Right atrium auricular region (tissue), 2 donors: Measurements from ENCODE around the gene TUBB4B. TPM values are rescaled to one million over a fixed set of nuclear protein-coding genes. Genes with fewer than 3 reads are reported as not detected.
A peak's percentile ranks its signal among the peaks of the same experiment; 100 is the strongest.

Experiments
- DNase-seq: peaks from one replicate; pipeline ENCODE4 v3.0.0-alpha.2; 2019; ENCODE audit warnings: low spot score
- H3K27ac ChIP-seq, 2 donors: fragments of 200-600 bp; sonication (generic); 1 replicate in 1 of 2; 2 replicates in 1 of 2; pipeline ENCODE4 v1.5.1; 2016 to 2019
- H3K27me3 ChIP-seq, 2 donors: fragments of 200-600 bp; sonication (generic); one replicate each; pipeline versions ENCODE4 v1.5.1 to v1.6.0; 2017 to 2019
- H3K36me3 ChIP-seq: fragments of 200-600 bp; sonication (generic); one replicate; pipeline ENCODE4 v1.5.1; 2016
- H3K4me1 ChIP-seq, 2 donors: fragments of 200-600 bp; sonication (generic); one replicate each; pipeline versions ENCODE4 v1.5.1 to v1.6.0; 2017 to 2019
- H3K4me3 ChIP-seq, 2 donors: fragments of 200-600 bp; sonication (generic); 1 replicate in 1 of 2; 2 replicates in 1 of 2; pipeline ENCODE4 v1.5.1; 2017 to 2019; ENCODE audit warnings: mild to moderate bottlenecking in 1 of 2, moderate library complexity in 1 of 2
- H3K9me3 ChIP-seq, 2 donors: fragments of 200-600 bp; sonication (generic); one replicate each; pipeline ENCODE4 v1.5.1; 2019
- CTCF ChIP-seq, 2 donors: fragments of 200-600 bp; sonication (generic); IDR thresholded peaks; one replicate each; pipeline ENCODE4 v1.5.1; 2019; ENCODE audit warnings: antibody characterized with exemption in 2 of 2
- total RNA-seq, 2 donors: library from RNA; depleted of rRNA; stranded (reverse); fragments of >200 nt; gene quantifications; one replicate each; pipeline ENCODE4 v1.1.0, GENCODE V29; 2016

The TUBB4B gene
- total RNA-seq, 2 donors from 2014 or later, result 310 to 394 TPM

- H3K36me3 ChIP-seq, result no peaks in the 10 kb centered on the region
- no peak for DNase-seq
- H3K4me1 ChIP-seq, result peaks cover 0 to 49% of the 10 kb centered on the region in 2 donors
- no peak for TF ChIP-seq CTCF (IDR thresholded peaks at IDR 0.05)
- H3K9me3 ChIP-seq, result no peaks in the 10 kb centered on the region
- H3K27ac ChIP-seq, result peak within 1 kb of the TSS; percentile 77 to 86
- H3K27me3 ChIP-seq, result no peaks in the 10 kb centered on the region
- peak within 1 kb of the TSS; percentile 60 to 70 for H3K4me3 ChIP-seq
Measured at GRCh38 chr9:137222190-137223077, 18.7 kb upstream of the TUBB4B start, which contains the start of gene RNF208. TSS of gene RNF208 (minus strand) at chr9:137222240. CDS start at chr9:137221212, 1,028 bp downstream.

GRCh38 chr9:137223078-137223970 lies 17.8 kb upstream of the TUBB4B start:
- H3K4me1 ChIP-seq, result peaks cover 0 to 45% of the 10 kb centered on the region in 2 donors
- H3K36me3 ChIP-seq, result no peaks in the 10 kb centered on the region
- peak overlapping the region; percentile 60 to 70 for H3K4me3 ChIP-seq
- DNase-seq, result peak; percentile 99
- peak overlapping the region; percentile 77 to 86 for H3K27ac ChIP-seq
- TF ChIP-seq CTCF (IDR thresholded peaks at IDR 0.05), result no peak
- H3K27me3 ChIP-seq, result peaks cover 0 to 4% of the 10 kb centered on the region in 2 donors
- H3K9me3 ChIP-seq, result no peaks in the 10 kb centered on the region

DNA sequence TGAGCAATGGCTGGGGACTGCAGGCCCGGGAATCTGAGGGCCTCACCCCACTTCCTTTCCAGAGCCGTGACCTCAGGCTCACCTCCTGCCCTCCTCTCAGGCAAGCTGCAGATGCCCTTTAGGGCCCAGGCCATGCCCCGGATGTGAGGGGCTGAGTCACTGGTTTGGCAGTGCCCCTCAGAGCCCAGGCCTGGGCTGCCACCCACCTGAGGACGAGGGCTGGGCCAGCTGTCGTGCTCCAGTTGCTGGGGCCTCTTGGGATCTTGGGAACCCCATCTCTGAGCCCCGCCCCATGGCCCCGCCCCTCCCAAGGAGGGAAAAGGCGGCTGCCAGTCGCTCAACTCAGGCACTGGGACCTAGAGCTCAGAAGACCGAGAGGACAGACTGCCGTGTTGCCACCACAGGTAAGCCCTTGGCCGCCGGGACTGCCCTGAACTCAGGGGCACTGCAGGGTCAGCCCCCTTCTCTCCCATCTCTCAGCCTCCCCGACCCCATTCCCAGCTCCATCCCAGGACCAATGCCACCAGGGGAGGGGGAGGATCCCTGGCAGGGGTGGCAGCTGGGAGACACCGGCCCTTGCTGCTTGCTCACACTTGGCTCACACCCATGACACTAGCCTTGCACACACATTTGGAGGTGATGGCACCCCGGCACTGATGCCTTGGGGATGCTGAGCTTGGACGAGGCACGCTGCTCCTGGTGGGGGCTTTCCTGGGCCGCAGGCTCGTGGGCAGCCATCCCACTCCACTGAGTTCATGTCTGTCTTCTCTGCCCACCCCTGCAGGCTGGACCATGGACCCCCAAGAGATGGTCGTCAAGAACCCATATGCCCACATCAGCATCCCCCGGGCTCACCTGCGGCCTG lies 16.0 kb upstream of the TUBB4B start, which contains the start of gene CYSRT1:
TSS of gene CYSRT1 (plus strand) at position 345 of the 865 bp plus-strand sequence. CDS start at position 793, 448 bp downstream.
- DNase-seq, result no peak
- no peak for TF ChIP-seq CTCF (IDR thresholded peaks at IDR 0.05)
- H3K27me3 ChIP-seq, result peaks cover 3 to 6% of the 10 kb centered on the region in 2 donors
- peak within 1 kb of the TSS; percentile 60 to 70 for H3K4me3 ChIP-seq
- H3K27ac ChIP-seq, result peak within 1 kb of the TSS; percentile 77 to 86
- H3K9me3 ChIP-seq, result no peaks in the 10 kb centered on the region
- no peaks in the 10 kb centered on the region for H3K36me3 ChIP-seq
- H3K4me1 ChIP-seq, result peaks cover 0 to 36% of the 10 kb centered on the region in 2 donors

DNA sequence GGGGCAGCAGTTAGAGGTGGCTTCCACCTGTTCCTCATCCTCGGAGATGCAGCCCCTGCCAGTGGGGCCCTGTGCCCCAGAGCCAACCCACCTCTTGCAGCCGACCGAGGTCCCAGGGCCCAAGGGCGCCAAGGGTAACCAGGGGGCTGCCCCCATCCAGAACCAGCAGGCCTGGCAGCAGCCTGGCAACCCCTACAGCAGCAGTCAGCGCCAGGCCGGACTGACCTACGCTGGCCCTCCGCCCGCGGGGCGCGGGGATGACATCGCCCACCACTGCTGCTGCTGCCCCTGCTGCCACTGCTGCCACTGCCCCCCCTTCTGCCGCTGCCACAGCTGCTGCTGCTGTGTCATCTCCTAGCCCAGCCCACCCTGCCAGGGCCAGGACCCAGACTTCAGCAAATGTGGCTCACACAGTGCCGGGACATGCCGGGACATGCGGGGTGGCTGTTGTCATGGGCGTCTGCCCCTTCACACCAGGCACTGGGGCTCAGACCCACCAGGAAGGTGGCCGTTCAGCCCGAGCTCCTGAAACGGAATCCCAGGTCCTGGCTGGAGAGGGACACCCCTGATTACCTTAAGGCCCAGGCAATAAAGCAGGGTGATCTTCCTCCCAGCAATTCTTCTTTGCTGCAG lies 15.3 kb upstream of the TUBB4B start:
- Histone ChIP-seq H3K36me3 (no peaks in the 10 kb centered on the region), H3K9me3 (no peaks in the 10 kb centered on the region), H3K27me3 (peaks cover 3 to 9% of the 10 kb centered on the region in 2 donors), H3K4me3 (no peak overlapping the region), H3K4me1 (peaks cover 0 to 36% of the 10 kb centered on the region in 2 donors), H3K27ac (no peak overlapping the region)
- no peak for DNase-seq
- TF ChIP-seq CTCF (IDR thresholded peaks at IDR 0.05), result no peak
